ENCODE results near the gene CDK6. TPM values are rescaled to one million over a fixed set of nuclear protein-coding genes. Genes with fewer than 3 reads are reported as not detected.

Gene CDK6
- total RNA-seq, 2 experiments from 2014 or later = 130 to 138 TPM

GRCh38 chr7:92634205-92634604 lies 202.2 kb downstream of the CDK6 start:
- peaks cover 26% of the 10 kb centered on the region for H3K36me3 Mint-ChIP-seq (ENCODE audit: low read depth)
- DNase-seq (no peak), ATAC-seq (no peak)
- intact Hi-C loops (cut with micrococcal nuclease) = loop anchor here (2.0 kb wide), 1 partner anchor 15 kb away; no protein-coding TSS in a partner anchor
- H3K9me3 Mint-ChIP-seq = peaks cover 1% of the 10 kb centered on the region
- peak overlapping the region; percentile 96 for H3K27ac Mint-ChIP-seq
- POLR2A ChIA-PET = interaction anchor here (1.6 to 3.3 kb wide), 2 partner anchors 11 to 50 kb away, joined by 5 to 17 read pairs; no protein-coding TSS in a partner anchor
- TF ChIP-seq, protein P1, sequence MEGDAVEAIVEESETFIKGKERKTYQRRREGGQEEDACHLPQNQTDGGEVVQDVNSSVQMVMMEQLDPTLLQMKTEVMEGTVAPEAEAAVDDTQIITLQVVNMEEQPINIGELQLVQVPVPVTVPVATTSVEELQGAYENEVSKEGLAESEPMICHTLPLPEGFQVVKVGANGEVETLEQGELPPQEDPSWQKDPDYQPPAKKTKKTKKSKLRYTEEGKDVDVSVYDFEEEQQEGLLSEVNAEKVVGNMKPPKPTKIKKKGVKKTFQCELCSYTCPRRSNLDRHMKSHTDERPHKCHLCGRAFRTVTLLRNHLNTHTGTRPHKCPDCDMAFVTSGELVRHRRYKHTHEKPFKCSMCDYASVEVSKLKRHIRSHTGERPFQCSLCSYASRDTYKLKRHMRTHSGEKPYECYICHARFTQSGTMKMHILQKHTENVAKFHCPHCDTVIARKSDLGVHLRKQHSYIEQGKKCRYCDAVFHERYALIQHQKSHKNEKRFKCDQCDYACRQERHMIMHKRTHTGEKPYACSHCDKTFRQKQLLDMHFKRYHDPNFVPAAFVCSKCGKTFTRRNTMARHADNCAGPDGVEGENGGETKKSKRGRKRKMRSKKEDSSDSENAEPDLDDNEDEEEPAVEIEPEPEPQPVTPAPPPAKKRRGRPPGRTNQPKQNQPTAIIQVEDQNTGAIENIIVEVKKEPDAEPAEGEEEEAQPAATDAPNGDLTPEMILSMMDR (IDR thresholded peaks at IDR 0.05) = no peak
- H3K4me1 Mint-ChIP-seq (ENCODE audit: low read depth) = peaks cover 76% of the 10 kb centered on the region
- no peaks in the 10 kb centered on the region for H3K27me3 Mint-ChIP-seq
- peak overlapping the region; percentile 3 for H3K4me3 Mint-ChIP-seq
- CTCF ChIA-PET = interaction anchor here (1.2 to 3.9 kb wide), 3 partner anchors 13 to 95 kb away, joined by 4 to 25 read pairs (median 10); no protein-coding TSS in a partner anchor

- DNase-seq (peak; percentile 54), ATAC-seq (peak; percentile 17)
- intact Hi-C loops (cut with micrococcal nuclease) = loop anchor here (2.0 kb wide), 1 partner anchor 51 kb away; no protein-coding TSS in a partner anchor
- ChIA-PET CTCF (interaction anchor here (1.1 to 3.9 kb wide), 5 partner anchors 9 to 96 kb away, joined by 4 to 25 read pairs (median 9); no protein-coding TSS in a partner anchor), POLR2A (interaction anchor here (1.3 to 3.3 kb wide), 2 partner anchors 12 to 51 kb away, joined by 7 to 17 read pairs; no protein-coding TSS in a partner anchor)
- Mint-ChIP-seq H3K4me1 (ENCODE audit: low read depth) (peaks cover 76% of the 10 kb centered on the region), H3K4me3 (peak overlapping the region; percentile 39), H3K36me3 (ENCODE audit: low read depth) (peaks cover 28% of the 10 kb centered on the region), H3K9me3 (peaks cover 1% of the 10 kb centered on the region), H3K27ac (peak overlapping the region; percentile 96), H3K27me3 (no peaks in the 10 kb centered on the region)
- TF ChIP-seq, protein P1 (IDR thresholded peaks at IDR 0.05) = no peak
Observed at GRCh38 chr7:92633211-92633906, 203.0 kb downstream of the CDK6 start.

GRCh38 chr7:92632791-92633190 lies 203.6 kb downstream of the CDK6 start:
- peaks cover 31% of the 10 kb centered on the region for H3K36me3 Mint-ChIP-seq (ENCODE audit: low read depth)
- ChIA-PET POLR2A (interaction anchor here (0.6 to 3.3 kb wide), 13 partner anchors 10 to 203 kb away, joined by 3 to 17 read pairs (median 5); partner anchors contain the start of gene CDK6), CTCF (interaction anchor here (1.0 to 3.9 kb wide), 8 partner anchors 10 to 202 kb away, joined by 3 to 25 read pairs (median 5); no protein-coding TSS in a partner anchor)
- H3K4me3 Mint-ChIP-seq = peak overlapping the region; percentile 39
- H3K9me3 Mint-ChIP-seq = peaks cover 1% of the 10 kb centered on the region
- H3K27me3 Mint-ChIP-seq = no peaks in the 10 kb centered on the region
- DNase-seq = no peak
- ATAC-seq = no peak
- H3K4me1 Mint-ChIP-seq (ENCODE audit: low read depth) = peaks cover 74% of the 10 kb centered on the region
- intact Hi-C loops (cut with micrococcal nuclease) = loop anchor here (2.0 kb wide), 1 partner anchor 52 kb away; no protein-coding TSS in a partner anchor
- peak overlapping the region; percentile 96 for H3K27ac Mint-ChIP-seq
- TF ChIP-seq, protein P1 (IDR thresholded peaks at IDR 0.05) = no peak

DNA sequence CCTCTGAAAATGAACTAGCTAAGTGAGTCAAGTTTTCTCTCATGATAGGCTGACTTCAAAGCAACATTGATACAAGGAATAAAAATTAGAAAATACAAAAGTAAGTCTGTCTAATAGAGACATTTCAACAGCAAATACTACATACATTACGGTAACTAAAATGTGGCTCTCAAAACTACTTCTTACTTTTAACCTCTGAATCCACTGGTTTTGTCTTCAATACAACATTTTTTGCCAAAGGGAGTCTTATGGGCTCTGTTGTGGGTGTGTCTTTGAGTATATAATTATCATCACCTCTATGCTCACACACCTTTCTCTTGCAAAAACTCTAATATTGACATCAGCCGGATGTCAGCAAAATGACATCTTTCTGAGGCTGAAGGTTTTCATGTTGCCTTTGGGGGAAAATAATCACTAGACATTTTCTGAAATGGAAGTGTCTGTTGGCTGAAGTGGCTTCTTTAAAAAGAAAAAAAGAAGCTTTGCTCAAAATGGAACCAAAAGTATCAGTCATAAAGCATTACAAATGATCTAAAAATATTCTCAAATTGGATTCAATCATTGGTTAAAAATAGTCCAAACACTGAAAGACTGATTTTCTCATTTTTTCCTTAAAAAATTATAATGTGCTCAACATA lies 204.4 kb downstream of the CDK6 start:
- Mint-ChIP-seq H3K4me1 (ENCODE audit: low read depth) (peaks cover 77% of the 10 kb centered on the region), H3K27me3 (no peaks in the 10 kb centered on the region), H3K36me3 (ENCODE audit: low read depth) (peaks cover 36% of the 10 kb centered on the region), H3K27ac (peak overlapping the region; percentile 94), H3K9me3 (peaks cover 1% of the 10 kb centered on the region), H3K4me3 (peak overlapping the region; percentile 35)
- TF ChIP-seq, protein P1 (IDR thresholded peaks at IDR 0.05) = no peak
- no peak for DNase-seq
- intact Hi-C loops (cut with micrococcal nuclease) = loop anchor here (2.0 kb wide), 2 partner anchors 53 to 181 kb away; no protein-coding TSS in a partner anchor
- ChIA-PET POLR2A (interaction anchor here (0.6 to 2.4 kb wide), 14 partner anchors 10 to 204 kb away, joined by 3 to 12 read pairs (median 5); partner anchors contain the start of gene CDK6), CTCF (interaction anchor here (0.9 to 3.9 kb wide), 10 partner anchors 10 to 206 kb away, joined by 3 to 25 read pairs (median 5); no protein-coding TSS in a partner anchor)
- ATAC-seq = peak; percentile 3

Data from activated CD8-positive, alpha-beta T cell treated with anti-CD3 and anti-CD28 coated beads for 36 hours (primary cell).